Muscle layer of duodenum (tissue), 2 donors: ENCODE results near the gene TSPAN9.

Experiments
- H3K27ac ChIP-seq: one replicate; pipeline ENCODE4 v1.7.0; 2013; ENCODE audit warnings: mild to moderate bottlenecking, low read length
- H3K27me3 ChIP-seq: one replicate; pipeline ENCODE4 v1.7.0; 2013; ENCODE audit warnings: low read depth, mild to moderate bottlenecking, control low read depth, low read length
- H3K36me3 ChIP-seq, 2 donors: one replicate each; pipeline ENCODE4 v1.7.0; 2013; ENCODE audit warnings: low read length in 2 of 2, control low read depth in 1 of 2, mild to moderate bottlenecking in 1 of 2; ENCODE audit not compliant: insufficient read depth in 2 of 2, control insufficient read depth in 1 of 2
- H3K4me1 ChIP-seq, 2 donors: one replicate each; pipeline ENCODE4 v1.7.0; 2013; ENCODE audit warnings: low read length in 2 of 2, mild to moderate bottlenecking in 2 of 2, control low read depth in 1 of 2, moderate library complexity in 1 of 2; ENCODE audit not compliant: insufficient read depth in 2 of 2, control insufficient read depth in 1 of 2
- H3K4me3 ChIP-seq, 2 donors: one replicate each; pipeline ENCODE4 v1.7.0; 2013; ENCODE audit warnings: low read length in 2 of 2, low read depth in 1 of 2, mild to moderate bottlenecking in 1 of 2
- H3K9me3 ChIP-seq, 2 donors: one replicate each; pipeline ENCODE4 v1.7.0; 2013; ENCODE audit warnings: low read length in 2 of 2, control low read depth in 1 of 2, mild to moderate bottlenecking in 1 of 2; ENCODE audit not compliant: control insufficient read depth in 1 of 2
- donor health status: healthy.

The TSPAN9 gene

GRCh38 chr12:3091038-3091319 is 13.8 kb downstream of the TSPAN9 start:
- Histone ChIP-seq H3K4me1 (peaks cover 0 to 3% of the 10 kb centered on the region in 2 donors), H3K9me3 (no peaks in the 10 kb centered on the region), H3K27me3 (no peaks in the 10 kb centered on the region), H3K4me3 (no peak overlapping the region), H3K36me3 (peaks cover 0 to 6% of the 10 kb centered on the region in 2 donors), H3K27ac (no peak overlapping the region)

GRCh38 chr12:3091382-3092241 is 14.4 kb downstream of the TSPAN9 start:
- Histone ChIP-seq H3K27me3 (no peaks in the 10 kb centered on the region), H3K9me3 (no peaks in the 10 kb centered on the region), H3K4me3 (no peak overlapping the region), H3K4me1 (peaks cover 0 to 3% of the 10 kb centered on the region in 2 donors), H3K27ac (no peak overlapping the region), H3K36me3 (peaks cover 0 to 3% of the 10 kb centered on the region in 2 donors)

GRCh38 chr12:3092764-3093163 is 15.6 kb downstream of the TSPAN9 start:
- Histone ChIP-seq H3K27ac (no peak overlapping the region), H3K9me3 (no peaks in the 10 kb centered on the region), H3K27me3 (no peaks in the 10 kb centered on the region), H3K4me3 (no peak overlapping the region), H3K4me1 (peaks cover 4 to 13% of the 10 kb centered on the region in 2 donors), H3K36me3 (no peaks in the 10 kb centered on the region)

GRCh38 chr12:3097186-3097804 is 20.1 kb downstream of the TSPAN9 start:
- H3K36me3 ChIP-seq, result no peaks in the 10 kb centered on the region
- no peaks in the 10 kb centered on the region for H3K9me3 ChIP-seq
- H3K4me1 ChIP-seq, result peaks cover 7 to 22% of the 10 kb centered on the region in 2 donors
- H3K4me3 ChIP-seq, result no peak overlapping the region
- no peaks in the 10 kb centered on the region for H3K27me3 ChIP-seq
- peak overlapping the region; percentile 16 for H3K27ac ChIP-seq

GRCh38 chr12:3097836-3098235 is 20.7 kb downstream of the TSPAN9 start:
- no peak overlapping the region for H3K4me3 ChIP-seq
- H3K9me3 ChIP-seq, result no peaks in the 10 kb centered on the region
- H3K27ac ChIP-seq, result peak overlapping the region; percentile 16
- H3K36me3 ChIP-seq, result no peaks in the 10 kb centered on the region
- H3K27me3 ChIP-seq, result no peaks in the 10 kb centered on the region
- peaks cover 7 to 23% of the 10 kb centered on the region in 2 donors for H3K4me1 ChIP-seq

- H3K4me3 ChIP-seq, result no peak overlapping the region
- H3K36me3 ChIP-seq, result no peaks in the 10 kb centered on the region
- H3K27ac ChIP-seq, result no peak overlapping the region
- H3K9me3 ChIP-seq, result no peaks in the 10 kb centered on the region
- H3K4me1 ChIP-seq, result peaks cover 7 to 29% of the 10 kb centered on the region in 2 donors
- H3K27me3 ChIP-seq, result no peaks in the 10 kb centered on the region
These were observed 21.3 kb downstream of the TSPAN9 start for GRCh38 chr12:3098436-3098835.

- Histone ChIP-seq H3K9me3 (no peaks in the 10 kb centered on the region), H3K36me3 (no peaks in the 10 kb centered on the region), H3K4me1 (peaks cover 7 to 32% of the 10 kb centered on the region in 2 donors), H3K27me3 (no peaks in the 10 kb centered on the region), H3K27ac (no peak overlapping the region), H3K4me3 (no peak overlapping the region)
These were observed 22.0 kb downstream of the TSPAN9 start for GRCh38 chr12:3099146-3099545.

GRCh38 chr12:3101309-3102024 is 24.3 kb downstream of the TSPAN9 start:
- Histone ChIP-seq H3K4me1 (peaks cover 7 to 35% of the 10 kb centered on the region in 2 donors), H3K9me3 (no peaks in the 10 kb centered on the region), H3K4me3 (no peak overlapping the region), H3K36me3 (no peaks in the 10 kb centered on the region), H3K27ac (no peak overlapping the region), H3K27me3 (no peaks in the 10 kb centered on the region)

- H3K4me1 ChIP-seq, result peaks cover 3 to 24% of the 10 kb centered on the region in 2 donors
- H3K36me3 ChIP-seq, result no peaks in the 10 kb centered on the region
- H3K27me3 ChIP-seq, result no peaks in the 10 kb centered on the region
- no peak overlapping the region for H3K4me3 ChIP-seq
- H3K27ac ChIP-seq, result no peak overlapping the region
- H3K9me3 ChIP-seq, result no peaks in the 10 kb centered on the region
These were observed 25.7 kb downstream of the TSPAN9 start for GRCh38 chr12:3102771-3103410.

GRCh38 chr12:3103806-3104205 is 26.6 kb downstream of the TSPAN9 start:
- Histone ChIP-seq H3K4me1 (peaks cover 3 to 22% of the 10 kb centered on the region in 2 donors), H3K27ac (no peak overlapping the region), H3K36me3 (no peaks in the 10 kb centered on the region)

More at GRCh38 chr12:3103806-3104205, 26.6 kb downstream of the TSPAN9 start:
- Histone ChIP-seq H3K27me3 (no peaks in the 10 kb centered on the region), H3K4me3 (no peak overlapping the region), H3K9me3 (no peaks in the 10 kb centered on the region)
